Testis (tissue), 2 donors: ENCODE data around the gene USP17L17.
"Not testable (repeated sequence)": the region's sequence is repeated elsewhere in the genome, so short reads cannot be mapped to it uniquely, and the experiment has no call there.

Source experiments
- CTCF ChIP-seq, 3 experiments: fragments of 450-650 bp in 2 of 3; fragments of 200-600 bp in 1 of 3; sonication (generic) in 1 of 3; IDR thresholded peaks; one replicate each; pipeline ENCODE4 v1.5.1; 2016 to 2019; ENCODE audit warnings: antibody characterized with exemption in 3 of 3, mild to moderate bottlenecking in 2 of 3, moderate library complexity in 1 of 3
- POLR2A ChIP-seq: fragments of 450-650 bp; IDR thresholded peaks from one replicate; pipeline ENCODE4 v1.6.1; 2017; ENCODE audit warnings: antibody characterized with exemption, mild to moderate bottlenecking, moderate library complexity

DNA sequence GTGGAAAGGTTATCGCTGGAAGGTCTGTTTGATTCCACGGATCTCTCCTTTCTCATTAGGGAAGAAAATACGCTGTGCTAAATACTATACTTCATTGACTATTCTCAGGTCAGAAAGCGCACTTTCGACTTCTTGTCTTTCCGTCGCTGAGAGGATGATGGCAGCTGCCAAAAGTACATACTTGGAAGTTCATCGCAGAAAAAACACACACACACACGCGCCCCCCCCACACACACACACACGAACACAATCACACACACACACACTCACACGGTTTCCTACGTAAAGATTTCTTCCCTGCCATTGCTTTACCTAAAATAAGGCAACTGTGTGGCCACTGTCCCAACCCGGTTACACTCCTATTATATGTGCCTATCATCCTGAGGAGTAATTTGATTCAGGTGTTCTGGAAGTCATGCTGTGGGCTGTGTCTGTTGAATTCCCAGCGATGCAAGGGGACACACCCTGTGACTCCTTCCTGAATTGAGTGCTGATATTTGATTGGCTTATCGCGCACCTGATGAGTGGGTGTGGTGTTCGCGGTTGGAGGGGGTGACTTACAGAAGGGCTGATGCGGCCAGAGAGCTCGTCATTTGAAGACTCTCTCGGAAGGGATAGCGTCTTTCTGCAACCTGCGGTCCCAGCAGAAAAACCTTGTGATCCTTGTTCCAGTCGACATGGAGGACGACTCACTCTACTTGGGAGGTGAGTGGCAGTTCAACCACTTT lies 4.4 kb downstream of the USP17L17 start, which contains the start of gene USP17L18:
- not testable (repeated sequence) for TF ChIP-seq CTCF (IDR thresholded peaks at IDR 0.05); POLR2A
